Natural killer cell treated with Interleukin-12 subunit alpha and Interleukin-12 subunit beta and Interleukin-15 and Interleukin-18, amount 100 ng/mL, for 72 hours (primary cell): ENCODE measurements around the gene SCRT2. TPM values are rescaled to one million over a fixed set of nuclear protein-coding genes. Genes with fewer than 3 reads are reported as not detected.

Experiments
- ATAC-seq, 2 donors: fragments of 150-1000 bp; cut with Tn5 transposase in 1 of 2; sonication (Bioruptor Pico), chemical (Tn5 transposase) in 1 of 2; 2 replicates each; pipeline ENCODE4 v1.10.0; 2021
- DNase-seq: peaks from one replicate; pipeline ENCODE4 v3.0.0; 2022; ENCODE audit warnings: low spot score
- H3K27ac Mint-ChIP-seq, 2 donors: 1 replicate in 1 of 2; 2 replicates in 1 of 2; pipeline ENCODE4 v1.8.0; 2022; ENCODE audit warnings: mixed read lengths in 2 of 2, mild to moderate bottlenecking in 1 of 2, moderate library complexity in 1 of 2
- H3K27me3 Mint-ChIP-seq, 2 donors: 1 replicate in 1 of 2; 2 replicates in 1 of 2; pipeline ENCODE4 v1.8.0; 2022; ENCODE audit warnings: mixed read lengths in 2 of 2
- H3K36me3 Mint-ChIP-seq: one replicate; pipeline ENCODE4 v1.8.0; 2022; ENCODE audit warnings: mixed read lengths
- H3K4me1 Mint-ChIP-seq, 2 donors: 1 replicate in 1 of 2; 2 replicates in 1 of 2; pipeline ENCODE4 v1.8.0; 2022; ENCODE audit warnings: low read depth in 2 of 2, mixed read lengths in 2 of 2, mild to moderate bottlenecking in 1 of 2
- H3K4me3 Mint-ChIP-seq: one replicate; pipeline ENCODE4 v1.8.0; 2022; ENCODE audit warnings: mixed read lengths
- H3K9me3 Mint-ChIP-seq: 2 replicates; pipeline ENCODE4 v1.8.0; 2022; ENCODE audit warnings: mixed read lengths
- total RNA-seq, 2 donors: library from RNA; stranded (reverse); gene quantifications; one replicate each; pipeline ENCODE4 v1.2.3, GENCODE V29; 2022

Gene SCRT2
- total RNA-seq, 2 donors from 2014 or later = not detected

DNA sequence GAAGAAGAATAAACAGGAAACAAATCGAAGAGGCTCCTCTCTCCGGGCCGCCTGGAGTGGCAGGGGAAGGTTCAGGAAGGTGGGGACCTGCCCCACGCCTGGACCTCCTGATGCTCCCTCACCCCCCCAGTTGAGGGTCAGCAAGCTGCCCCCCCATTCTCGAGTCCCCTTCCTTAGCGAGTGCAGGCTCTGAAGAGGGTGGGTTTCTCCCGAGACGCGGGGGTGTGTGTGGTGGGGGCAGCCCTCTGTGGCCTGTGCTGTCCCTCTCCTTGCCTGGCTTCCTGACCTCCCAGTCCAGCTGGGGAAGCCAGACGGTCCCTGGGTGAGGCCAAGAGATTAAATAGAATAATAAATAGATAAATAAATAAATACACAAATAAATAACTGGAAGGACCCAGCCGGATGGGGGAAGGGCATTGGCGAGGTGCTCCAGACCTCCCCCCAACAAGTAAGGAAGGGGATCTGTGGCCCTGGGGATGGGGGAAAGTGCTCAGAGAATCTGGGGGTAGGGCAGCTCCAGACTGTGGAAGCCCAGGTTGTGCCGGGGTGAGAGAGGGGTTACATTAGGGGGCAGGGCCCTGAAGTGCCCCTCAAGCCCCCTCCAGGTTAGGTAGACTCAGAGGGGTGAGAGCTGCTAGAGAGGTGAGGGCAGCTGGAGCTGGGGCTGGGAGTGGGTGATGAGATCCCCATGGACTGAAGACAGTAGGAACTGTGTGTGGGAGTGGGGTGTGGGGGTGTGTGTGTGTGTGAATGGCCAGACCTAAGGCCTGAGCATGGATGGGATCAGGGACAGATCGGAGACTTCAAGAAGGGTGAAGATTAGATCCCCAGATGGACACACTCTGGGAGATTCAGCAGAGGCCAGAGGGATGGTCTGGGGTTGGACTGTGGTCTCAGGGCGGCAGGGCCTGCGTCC is 13.1 kb downstream of the SCRT2 start:
- peaks cover 10 to 11% of the 10 kb centered on the region in 2 donors for H3K4me1 Mint-ChIP-seq
- no peak for ATAC-seq
- no peaks in the 10 kb centered on the region for H3K36me3 Mint-ChIP-seq
- H3K27me3 Mint-ChIP-seq = peaks cover 48 to 59% of the 10 kb centered on the region in 2 donors
- no peaks in the 10 kb centered on the region for H3K9me3 Mint-ChIP-seq
- no peak overlapping the region for H3K4me3 Mint-ChIP-seq
- H3K27ac Mint-ChIP-seq = no peak overlapping the region
- DNase-seq = peak; percentile 54

GRCh38 chr20:661474-662270 is 13.9 kb downstream of the SCRT2 start:
- no peak overlapping the region for H3K4me3 Mint-ChIP-seq
- peaks cover 10 to 11% of the 10 kb centered on the region in 2 donors for H3K4me1 Mint-ChIP-seq
- H3K27ac Mint-ChIP-seq = no peak overlapping the region
- H3K9me3 Mint-ChIP-seq = no peaks in the 10 kb centered on the region
- no peak for ATAC-seq
- H3K27me3 Mint-ChIP-seq = peaks cover 48 to 53% of the 10 kb centered on the region in 2 donors
- H3K36me3 Mint-ChIP-seq = no peaks in the 10 kb centered on the region
- peak; percentile 49 for DNase-seq

DNA sequence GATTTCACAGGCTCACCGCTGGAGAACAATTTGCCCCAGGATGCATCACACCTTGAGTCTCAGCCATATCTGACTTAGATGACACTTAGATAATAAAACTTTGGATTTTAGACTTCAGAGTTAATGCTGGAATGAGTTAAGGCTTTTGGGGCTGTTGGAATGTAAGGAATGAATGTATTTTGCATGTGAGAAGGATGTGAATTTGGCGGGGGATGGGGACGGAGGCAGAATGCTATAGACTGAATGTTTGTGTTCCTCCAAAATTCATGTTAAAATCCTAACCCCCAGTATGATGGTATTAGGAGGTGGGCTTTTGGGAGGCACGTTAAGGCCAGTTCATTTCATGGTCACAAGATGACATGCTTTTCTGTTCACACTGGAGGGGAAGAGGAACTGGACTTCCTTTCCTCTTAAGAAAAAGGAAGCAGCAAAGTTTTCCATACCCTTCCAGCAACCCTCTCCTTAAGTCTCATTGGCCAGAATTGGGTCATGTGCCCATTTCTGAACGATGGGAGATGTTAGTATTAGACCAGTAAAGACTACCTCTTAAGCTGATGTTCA is 16.8 kb downstream of the SCRT2 start:
- Mint-ChIP-seq H3K36me3 (no peaks in the 10 kb centered on the region), H3K27ac (no peak overlapping the region), H3K4me3 (no peak overlapping the region), H3K4me1 (peaks cover 16 to 17% of the 10 kb centered on the region in 2 donors), H3K9me3 (no peaks in the 10 kb centered on the region), H3K27me3 (peaks cover 38 to 43% of the 10 kb centered on the region in 2 donors)
- DNase-seq (no peak), ATAC-seq (no peak)

DNA sequence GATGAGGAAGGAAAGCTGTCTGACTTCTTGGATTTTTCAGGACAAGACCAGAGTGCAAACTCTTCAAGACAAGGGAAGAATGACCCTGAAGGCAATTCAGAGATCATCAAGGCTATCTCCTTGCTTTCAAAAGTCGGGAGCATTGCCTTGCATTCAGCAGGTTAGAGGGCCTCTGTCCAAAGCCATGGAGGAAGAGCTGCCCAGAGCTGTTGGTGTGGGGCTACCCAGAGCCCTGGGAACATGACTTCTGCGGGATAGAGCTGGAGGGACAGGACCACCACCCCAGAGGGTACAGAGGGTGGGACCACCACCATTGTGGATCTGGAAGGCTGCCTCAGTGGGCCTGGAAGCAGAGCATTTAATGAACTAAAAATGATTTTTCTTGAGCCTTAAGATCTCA is 17.4 kb downstream of the SCRT2 start:
- DNase-seq = no peak
- ATAC-seq = no peak
- no peaks in the 10 kb centered on the region for H3K36me3 Mint-ChIP-seq
- no peak overlapping the region for H3K4me3 Mint-ChIP-seq
- peaks cover 17 to 18% of the 10 kb centered on the region in 2 donors for H3K4me1 Mint-ChIP-seq
- H3K9me3 Mint-ChIP-seq = no peaks in the 10 kb centered on the region
- H3K27ac Mint-ChIP-seq = no peak overlapping the region
- peaks cover 35 to 42% of the 10 kb centered on the region in 2 donors for H3K27me3 Mint-ChIP-seq

GRCh38 chr20:655726-656624 is 19.6 kb downstream of the SCRT2 start:
- Mint-ChIP-seq H3K4me1 (peaks cover 24 to 28% of the 10 kb centered on the region in 2 donors), H3K27ac (peak overlapping the region in 1 of 2 donors; percentile 22), H3K9me3 (no peaks in the 10 kb centered on the region)

GRCh38 chr20:654417-654750 is 21.2 kb downstream of the SCRT2 start:
- peak overlapping the region; percentile 81 for H3K4me3 Mint-ChIP-seq
- H3K4me1 Mint-ChIP-seq = peaks cover 31 to 34% of the 10 kb centered on the region in 2 donors
- DNase-seq (no peak), ATAC-seq (no peak)
- H3K36me3 Mint-ChIP-seq = no peaks in the 10 kb centered on the region
- peak overlapping the region; percentile 60 to 70 for H3K27ac Mint-ChIP-seq
- no peaks in the 10 kb centered on the region for H3K9me3 Mint-ChIP-seq
- H3K27me3 Mint-ChIP-seq = peaks cover 18 to 22% of the 10 kb centered on the region in 2 donors

More at GRCh38 chr20:655726-656624, 19.6 kb downstream of the SCRT2 start:
- Mint-ChIP-seq H3K27me3 (peaks cover 24 to 29% of the 10 kb centered on the region in 2 donors), H3K36me3 (no peaks in the 10 kb centered on the region), H3K4me3 (no peak overlapping the region)
- ATAC-seq = no peak
- no peak for DNase-seq

DNA sequence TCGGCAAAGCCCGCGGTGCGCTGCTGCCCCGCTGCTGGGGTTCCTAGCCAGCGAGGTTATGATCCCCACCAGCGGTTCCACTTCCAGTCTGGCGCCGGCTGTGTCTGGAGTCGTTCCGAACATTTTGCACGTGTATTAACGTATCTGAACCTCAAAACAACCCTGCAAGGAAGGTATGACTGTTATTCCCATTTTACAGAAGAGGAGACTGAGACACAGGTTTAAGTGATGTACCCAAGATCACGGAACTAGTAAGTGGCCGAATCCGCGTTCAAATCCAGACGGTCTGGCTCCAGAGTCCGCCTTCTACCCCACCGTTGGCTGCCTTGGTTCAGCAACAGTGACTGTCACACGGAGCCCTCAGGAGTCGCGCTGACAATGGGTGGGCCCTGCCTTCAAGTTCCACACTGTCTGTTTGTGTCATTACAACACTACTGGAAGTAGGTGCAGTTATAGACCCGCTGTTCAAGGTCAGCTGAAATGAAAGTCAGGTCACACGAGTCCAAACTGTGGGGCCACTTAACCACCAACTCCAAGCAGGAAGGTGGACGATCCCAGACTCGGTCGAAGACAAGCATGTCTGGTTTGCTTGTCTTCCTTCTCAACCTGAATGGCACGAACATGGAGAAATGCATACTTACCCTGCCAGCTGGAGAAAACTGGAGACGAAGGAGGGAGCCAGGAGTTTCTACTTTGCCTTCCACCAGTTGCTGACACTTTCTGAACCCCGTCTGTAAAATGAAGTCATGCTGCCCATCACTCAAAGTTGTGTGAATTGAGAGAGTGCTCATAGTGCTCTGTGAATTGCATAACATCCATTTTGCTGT is 21.8 kb downstream of the SCRT2 start:
- DNase-seq = no peak
- H3K27me3 Mint-ChIP-seq = peaks cover 15 to 19% of the 10 kb centered on the region in 2 donors
- no peaks in the 10 kb centered on the region for H3K9me3 Mint-ChIP-seq
- H3K36me3 Mint-ChIP-seq = no peaks in the 10 kb centered on the region
- peaks cover 31 to 34% of the 10 kb centered on the region in 2 donors for H3K4me1 Mint-ChIP-seq
- peak overlapping the region; percentile 81 for H3K4me3 Mint-ChIP-seq
- peak overlapping the region; percentile 60 to 70 for H3K27ac Mint-ChIP-seq
- no peak for ATAC-seq

DNA sequence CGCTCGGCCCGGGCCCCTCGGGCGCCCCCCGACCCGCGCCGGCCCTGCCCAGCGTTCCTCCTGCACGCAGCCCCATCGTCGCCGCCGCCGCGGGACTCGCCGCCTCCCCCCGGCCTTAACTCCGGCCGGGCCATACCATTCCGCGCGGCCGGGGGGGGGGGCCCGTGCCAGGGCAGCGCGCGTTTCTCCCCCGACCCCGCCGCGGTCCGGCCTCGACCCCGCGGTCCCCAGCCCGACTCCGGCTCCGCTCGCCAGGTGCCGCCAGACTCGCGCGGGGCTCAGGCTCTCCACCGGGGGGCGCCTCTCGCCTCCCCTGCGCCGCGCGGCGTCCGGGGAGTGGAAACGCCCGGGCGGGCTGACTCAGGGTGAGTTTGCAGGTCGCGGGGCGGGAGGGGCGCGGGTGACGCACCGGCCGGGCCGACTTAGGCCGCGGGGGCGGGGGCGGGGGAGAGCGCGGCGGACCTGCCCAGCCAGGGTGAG is 22.5 kb downstream of the SCRT2 start, which contains the start of gene SRXN1:
SRXN1 (minus strand) TSS at position 91 of the 480 bp plus-strand sequence; CDS start at position 76, 15 bp downstream.
- peak; percentile 95 to 97 for ATAC-seq
- H3K27me3 Mint-ChIP-seq = peaks cover 9 to 13% of the 10 kb centered on the region in 2 donors
- H3K4me3 Mint-ChIP-seq = peak within 1 kb of the TSS; percentile 92

GRCh38 chr20:652615-653109 is 22.9 kb downstream of the SCRT2 start:
- Mint-ChIP-seq H3K36me3 (no peaks in the 10 kb centered on the region), H3K27me3 (peaks cover 4 to 8% of the 10 kb centered on the region in 2 donors), H3K4me1 (peaks cover 31 to 34% of the 10 kb centered on the region in 2 donors), H3K27ac (peak overlapping the region; percentile 71 to 88), H3K9me3 (no peaks in the 10 kb centered on the region), H3K4me3 (peak overlapping the region; percentile 92)
- peak; percentile 66 for DNase-seq
- peak in 1 of 2 donors; percentile 56 for ATAC-seq

More for the DNA sequence above, 22.5 kb downstream of the SCRT2 start, which contains the start of gene SRXN1:
- peaks cover 31 to 34% of the 10 kb centered on the region in 2 donors for H3K4me1 Mint-ChIP-seq
- H3K9me3 Mint-ChIP-seq = no peaks in the 10 kb centered on the region
- peak within 1 kb of the TSS; percentile 71 to 88 for H3K27ac Mint-ChIP-seq
- peak; percentile 93 for DNase-seq
- H3K36me3 Mint-ChIP-seq = no peaks in the 10 kb centered on the region

GRCh38 chr20:651713-652614 is 23.6 kb downstream of the SCRT2 start:
- H3K4me1 Mint-ChIP-seq = peaks cover 31 to 34% of the 10 kb centered on the region in 2 donors
- peak overlapping the region; percentile 92 for H3K4me3 Mint-ChIP-seq
- no peaks in the 10 kb centered on the region for H3K9me3 Mint-ChIP-seq
- no peaks in the 10 kb centered on the region for H3K36me3 Mint-ChIP-seq
- no peak for ATAC-seq
- H3K27me3 Mint-ChIP-seq = peaks cover 0 to 6% of the 10 kb centered on the region in 2 donors
- peak overlapping the region; percentile 71 to 88 for H3K27ac Mint-ChIP-seq
- DNase-seq = no peak

GRCh38 chr20:650954-651353 is 24.6 kb downstream of the SCRT2 start:
- Mint-ChIP-seq H3K4me1 (peaks cover 31 to 34% of the 10 kb centered on the region in 2 donors), H3K4me3 (peak overlapping the region; percentile 92), H3K27me3 (peaks cover 0 to 3% of the 10 kb centered on the region in 2 donors), H3K9me3 (no peaks in the 10 kb centered on the region), H3K36me3 (no peaks in the 10 kb centered on the region), H3K27ac (peak overlapping the region; percentile 71 to 88)
- ATAC-seq (no peak), DNase-seq (no peak)
